ENCODE results near the gene ARHGEF28.
A peak's percentile ranks its signal among the peaks of the same experiment; 100 is the strongest.

DNA sequence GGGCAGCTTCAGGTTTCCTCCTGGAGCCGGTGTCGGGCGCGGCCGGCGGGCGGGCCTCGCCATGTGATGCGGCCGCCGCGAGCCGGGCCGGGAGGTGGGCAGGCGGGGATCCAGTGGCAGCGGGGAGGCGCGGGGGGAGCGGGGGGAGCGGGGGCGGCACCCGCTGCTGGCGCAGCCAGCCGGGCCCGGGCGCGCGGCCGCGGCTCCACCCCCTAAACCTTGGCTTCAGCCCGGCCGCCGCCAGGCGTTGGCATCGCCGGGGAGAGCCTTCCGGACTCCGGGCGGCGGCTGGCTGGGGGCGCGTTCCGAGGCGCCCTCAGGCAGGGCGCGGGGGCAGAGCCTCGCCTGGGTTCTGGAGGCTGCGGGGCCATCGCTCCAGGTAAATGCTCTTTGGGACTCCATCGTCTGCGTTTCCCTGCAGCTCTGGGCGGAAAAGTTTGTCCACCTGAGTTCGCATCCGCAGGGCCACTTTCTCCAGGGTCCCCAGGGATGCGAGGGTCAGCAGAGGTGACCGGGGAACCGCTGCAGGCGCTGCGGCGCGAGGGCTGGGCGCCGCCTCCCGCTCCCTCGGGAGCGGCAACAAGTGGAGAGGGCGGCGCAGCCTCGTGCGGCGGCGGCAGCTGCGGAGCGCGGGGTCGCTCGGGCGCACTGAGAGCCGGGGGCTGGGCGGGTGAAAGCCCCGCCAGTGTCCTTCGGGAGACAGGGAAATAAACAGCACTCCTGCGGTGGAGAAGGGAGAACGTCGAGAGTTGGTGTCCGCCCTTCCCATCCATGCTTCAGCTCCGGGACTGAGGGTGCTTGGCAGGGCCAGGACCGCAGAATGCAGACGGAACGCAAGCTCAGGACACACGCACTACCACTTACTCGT, at the start of gene ARHGEF28:
- TF ChIP-seq, protein P1, sequence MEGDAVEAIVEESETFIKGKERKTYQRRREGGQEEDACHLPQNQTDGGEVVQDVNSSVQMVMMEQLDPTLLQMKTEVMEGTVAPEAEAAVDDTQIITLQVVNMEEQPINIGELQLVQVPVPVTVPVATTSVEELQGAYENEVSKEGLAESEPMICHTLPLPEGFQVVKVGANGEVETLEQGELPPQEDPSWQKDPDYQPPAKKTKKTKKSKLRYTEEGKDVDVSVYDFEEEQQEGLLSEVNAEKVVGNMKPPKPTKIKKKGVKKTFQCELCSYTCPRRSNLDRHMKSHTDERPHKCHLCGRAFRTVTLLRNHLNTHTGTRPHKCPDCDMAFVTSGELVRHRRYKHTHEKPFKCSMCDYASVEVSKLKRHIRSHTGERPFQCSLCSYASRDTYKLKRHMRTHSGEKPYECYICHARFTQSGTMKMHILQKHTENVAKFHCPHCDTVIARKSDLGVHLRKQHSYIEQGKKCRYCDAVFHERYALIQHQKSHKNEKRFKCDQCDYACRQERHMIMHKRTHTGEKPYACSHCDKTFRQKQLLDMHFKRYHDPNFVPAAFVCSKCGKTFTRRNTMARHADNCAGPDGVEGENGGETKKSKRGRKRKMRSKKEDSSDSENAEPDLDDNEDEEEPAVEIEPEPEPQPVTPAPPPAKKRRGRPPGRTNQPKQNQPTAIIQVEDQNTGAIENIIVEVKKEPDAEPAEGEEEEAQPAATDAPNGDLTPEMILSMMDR (IDR thresholded peaks at IDR 0.05), result no peak
- TF ChIP-seq EP300 (IDR thresholded peaks at IDR 0.05) (no peak), POLR2A (IDR thresholded peaks at IDR 0.05) (peak in 1 of 4 donors; percentile 36), POLR2AphosphoS5 (IDR thresholded peaks at IDR 0.05) (no peak)

Measured in upper lobe of left lung (tissue), 4 donors.